ENCODE data around the gene TRABD2A.

DNA sequence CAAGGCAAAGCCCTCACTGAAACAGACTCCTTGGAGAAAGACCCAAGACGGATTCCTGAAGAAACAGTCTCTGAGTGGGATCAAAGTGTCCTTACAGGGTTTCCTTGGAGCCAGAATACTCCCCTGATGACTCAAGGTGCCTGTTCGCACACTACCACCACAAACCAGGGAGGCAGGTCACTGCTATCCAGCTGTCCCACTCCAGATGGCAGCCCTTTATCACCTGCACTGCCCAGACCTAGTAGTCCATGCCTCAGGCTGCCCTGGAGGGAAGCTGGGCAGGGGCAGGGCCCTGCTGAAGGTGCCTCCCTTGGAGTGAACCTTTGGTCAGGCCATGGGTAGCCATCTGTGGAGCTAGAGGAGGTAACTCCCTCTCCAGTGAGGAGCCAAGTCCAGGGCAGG is 34.1 kb downstream of the TRABD2A start:
- no peak for TF ChIP-seq CTCF (IDR thresholded peaks at IDR 0.05; ENCODE audit: insufficient read depth, low read length, poor library complexity, severe bottlenecking)
- no peak for TF ChIP-seq EZH2phosphoT487 (conservative IDR thresholded peaks at IDR 0.05; ENCODE audit: low read length)
